ENCODE results near the gene ZMIZ1.

Gene ZMIZ1

GRCh38 chr10:79178614-79179163 lies 109.9 kb downstream of the ZMIZ1 start:
- no peak for DNase-seq

GRCh38 chr10:79179164-79179956 lies 110.6 kb downstream of the ZMIZ1 start:
- DNase-seq: peak in 1 of 2 experiments; percentile 8

GRCh38 chr10:79179957-79180309 lies 111.2 kb downstream of the ZMIZ1 start:
- no peak for DNase-seq

- DNase-seq: no peak
Observed at GRCh38 chr10:79180414-79181221, 111.9 kb downstream of the ZMIZ1 start.

- DNase-seq: no peak
Observed at GRCh38 chr10:79181227-79181626, 112.5 kb downstream of the ZMIZ1 start.

- no peak for DNase-seq
Observed at GRCh38 chr10:79181698-79182521, 113.1 kb downstream of the ZMIZ1 start.

GRCh38 chr10:79182781-79183467 lies 114.2 kb downstream of the ZMIZ1 start:
- no peak for DNase-seq

GRCh38 chr10:79183468-79183865 lies 114.7 kb downstream of the ZMIZ1 start:
- DNase-seq: no peak

- DNase-seq: peak; percentile 30 to 32
Observed at GRCh38 chr10:79184145-79184625, 115.4 kb downstream of the ZMIZ1 start.

GRCh38 chr10:79184657-79185056 lies 115.9 kb downstream of the ZMIZ1 start:
- no peak for DNase-seq

GRCh38 chr10:79185067-79185774 lies 116.5 kb downstream of the ZMIZ1 start:
- no peak for DNase-seq

GRCh38 chr10:79185796-79186374 lies 117.1 kb downstream of the ZMIZ1 start:
- DNase-seq: no peak

GRCh38 chr10:79186486-79187120 lies 117.8 kb downstream of the ZMIZ1 start:
- DNase-seq: no peak

- DNase-seq: no peak
Observed at GRCh38 chr10:79187121-79187940, 118.6 kb downstream of the ZMIZ1 start.

GRCh38 chr10:79188154-79188965 lies 119.6 kb downstream of the ZMIZ1 start:
- no peak for DNase-seq

- no peak for DNase-seq
Observed at GRCh38 chr10:79189181-79189580, 120.4 kb downstream of the ZMIZ1 start.

GRCh38 chr10:79189853-79190435 lies 121.2 kb downstream of the ZMIZ1 start:
- no peak for DNase-seq

GRCh38 chr10:79190740-79191261 lies 122.0 kb downstream of the ZMIZ1 start:
- DNase-seq: no peak

Measured in SHP77 (cell line).